ENCODE results near the gene SLC43A3.

The SLC43A3 gene

GRCh38 chr11:57460022-57460757, 33.3 kb upstream of the SLC43A3 start, which contains the start of gene RTN4RL2:
Gene RTN4RL2, plus strand, starts transcription at chr11:57460528. Its CDS starts 338 bp downstream, at chr11:57460866.
- in situ Hi-C loops (cut with MboI; ENCODE audit: low sequenced_read_pairs, unreplicated experiment) = no loop called here

GRCh38 chr11:57459164-57460021, 32.5 kb upstream of the SLC43A3 start:
- TF ChIP-seq CTCF (IDR thresholded peaks at IDR 0.05; ENCODE audit: borderline replicate concordance, control extremely low read depth, extremely low read depth, insufficient read depth, missing control alignments) = no peak
- peak; percentile 52 for DNase-seq (ENCODE audit: low spot score)
- in situ Hi-C loops (cut with MboI; ENCODE audit: low sequenced_read_pairs, unreplicated experiment) = no loop called here

More at GRCh38 chr11:57460022-57460757, 33.3 kb upstream of the SLC43A3 start, which contains the start of gene RTN4RL2:
- TF ChIP-seq CTCF (IDR thresholded peaks at IDR 0.05; ENCODE audit: borderline replicate concordance, control extremely low read depth, extremely low read depth, insufficient read depth, missing control alignments) = peak; percentile 48
- DNase-seq (ENCODE audit: low spot score) = peak; percentile 84

- peak; percentile 72 for DNase-seq (ENCODE audit: low spot score)
- TF ChIP-seq CTCF (IDR thresholded peaks at IDR 0.05; ENCODE audit: borderline replicate concordance, control extremely low read depth, extremely low read depth, insufficient read depth, missing control alignments) = peak; percentile 65
- in situ Hi-C loops (cut with MboI; ENCODE audit: low sequenced_read_pairs, unreplicated experiment) = no loop called here
These were observed 31.7 kb upstream of the SLC43A3 start for GRCh38 chr11:57458410-57459163.

- in situ Hi-C loops (cut with MboI; ENCODE audit: low sequenced_read_pairs, unreplicated experiment) = no loop called here
- TF ChIP-seq CTCF (IDR thresholded peaks at IDR 0.05; ENCODE audit: borderline replicate concordance, control extremely low read depth, extremely low read depth, insufficient read depth, missing control alignments) = no peak
- DNase-seq (ENCODE audit: low spot score) = no peak
These were observed 31.1 kb upstream of the SLC43A3 start for GRCh38 chr11:57458060-57458409.

GRCh38 chr11:57457643-57458023, 30.7 kb upstream of the SLC43A3 start:
- no peak for DNase-seq (ENCODE audit: low spot score)
- no peak for TF ChIP-seq CTCF (IDR thresholded peaks at IDR 0.05; ENCODE audit: borderline replicate concordance, control extremely low read depth, extremely low read depth, insufficient read depth, missing control alignments)
- in situ Hi-C loops (cut with MboI; ENCODE audit: low sequenced_read_pairs, unreplicated experiment) = no loop called here

Measured in GM13976 (cell line).